ENCODE measurements around the gene ADAM17.

The ADAM17 gene

GRCh38 chr2:9536504-9536903, 19.1 kb downstream of the ADAM17 start:
- TF ChIP-seq CTCF (conservative IDR thresholded peaks at IDR 0.05; ENCODE audit: low read depth, low read length) = no peak
- H3K4me3 ChIP-seq (ENCODE audit: low read length) = no peak overlapping the region
- no peak for DNase-seq (ENCODE audit: low read depth)

GRCh38 chr2:9535177-9535576, 20.5 kb downstream of the ADAM17 start:
- no peak for DNase-seq (ENCODE audit: low read depth)
- TF ChIP-seq CTCF (conservative IDR thresholded peaks at IDR 0.05; ENCODE audit: low read depth, low read length) = no peak

GRCh38 chr2:9533663-9534062, 22.0 kb downstream of the ADAM17 start:
- no peak for DNase-seq (ENCODE audit: low read depth)
- no peak for TF ChIP-seq CTCF (conservative IDR thresholded peaks at IDR 0.05; ENCODE audit: low read depth, low read length)
- H3K4me3 ChIP-seq (ENCODE audit: low read length) = no peak overlapping the region

More at GRCh38 chr2:9535177-9535576, 20.5 kb downstream of the ADAM17 start:
- H3K4me3 ChIP-seq (ENCODE audit: low read length) = no peak overlapping the region

- no peak overlapping the region for H3K4me3 ChIP-seq (ENCODE audit: low read length)
- no peak for TF ChIP-seq CTCF (conservative IDR thresholded peaks at IDR 0.05; ENCODE audit: low read depth, low read length)
- no peak for DNase-seq (ENCODE audit: low read depth)
These were observed 23.2 kb downstream of the ADAM17 start for GRCh38 chr2:9532421-9532820.

- DNase-seq (ENCODE audit: low read depth) = no peak
- TF ChIP-seq CTCF (conservative IDR thresholded peaks at IDR 0.05; ENCODE audit: low read depth, low read length) = no peak
- no peak overlapping the region for H3K4me3 ChIP-seq (ENCODE audit: low read length)
These were observed 27.4 kb downstream of the ADAM17 start for GRCh38 chr2:9527995-9528787.

- TF ChIP-seq CTCF (conservative IDR thresholded peaks at IDR 0.05; ENCODE audit: low read depth, low read length) = no peak
- DNase-seq (ENCODE audit: low read depth) = no peak
- H3K4me3 ChIP-seq (ENCODE audit: low read length) = no peak overlapping the region
These were observed 30.4 kb downstream of the ADAM17 start for GRCh38 chr2:9525266-9525665.

DNA sequence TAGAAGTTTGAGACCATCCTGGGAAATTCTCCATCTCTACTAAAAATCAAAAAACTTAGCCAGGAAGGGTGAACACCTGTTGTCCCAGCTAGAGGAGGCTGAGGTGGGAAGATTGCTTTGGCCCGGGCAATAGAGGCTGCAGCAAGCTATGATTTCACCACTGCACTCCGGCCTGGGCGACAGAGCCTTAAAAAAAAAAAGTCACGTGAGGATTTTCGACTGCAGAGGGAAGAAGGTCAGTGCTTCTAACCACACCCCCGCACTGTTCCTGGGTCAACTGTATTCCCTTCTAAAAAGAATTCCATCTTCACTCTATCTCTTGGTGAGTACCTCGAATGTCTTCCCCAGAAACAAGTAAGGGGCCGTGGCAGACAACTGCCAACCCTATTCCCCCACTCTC, 31.3 kb downstream of the ADAM17 start:
- TF ChIP-seq CTCF (conservative IDR thresholded peaks at IDR 0.05; ENCODE audit: low read depth, low read length) = no peak
- DNase-seq (ENCODE audit: low read depth) = no peak

More for the DNA sequence above, 31.3 kb downstream of the ADAM17 start:
- H3K4me3 ChIP-seq (ENCODE audit: low read length) = no peak overlapping the region
